ENCODE measurements around the gene DSC3. TPM values are rescaled to one million over a fixed set of nuclear protein-coding genes. Genes with fewer than 3 reads are reported as not detected.

The DSC3 gene
- total RNA-seq, 1 experiment from 2014 or later, result 0.61 TPM

- H3K4me1 Mint-ChIP-seq, result peaks cover 0 to 2% of the 10 kb centered on the region in 2 experiments; a peak in 1 of 4 replicates
- Histone ChIP-seq H2BK5ac (ENCODE audit: insufficient read length, low read length) (no peak overlapping the region), H2BK120ac (ENCODE audit: low read depth, low read length, poor library complexity, severe bottlenecking) (no peak overlapping the region), H3K9ac (ENCODE audit: extremely low read depth, insufficient read length, low read length) (no peak overlapping the region), H2BK15ac (ENCODE audit: low read depth, low read length) (no peak overlapping the region), H2AK5ac (ENCODE audit: insufficient read length, low read length) (no peak overlapping the region), H3K4ac (ENCODE audit: low read depth, low read length) (no peak overlapping the region), H4K8ac (replicated peaks; ENCODE audit: insufficient read length, low read depth, low read length) (no peak overlapping the region), H2BK20ac (ENCODE audit: low read depth, low read length, poor library complexity, severe bottlenecking) (no peak overlapping the region), H3K23me2 (ENCODE audit: insufficient read length, low read depth, low read length, poor library complexity, severe bottlenecking) (no peaks in the 10 kb centered on the region), H3K27me3 (ENCODE audit: insufficient read depth, low read length) (no peaks in the 10 kb centered on the region), H2AFZ (ENCODE audit: low read length) (no peak overlapping the region), H4K5ac (ENCODE audit: insufficient read length, low read depth, low read length) (no peak overlapping the region), H3K56ac (ENCODE audit: insufficient read length, low read depth, low read length) (no peak overlapping the region), H4K91ac (ENCODE audit: insufficient read length, low read depth, low read length) (no peak overlapping the region), H4K20me1 (ENCODE audit: control insufficient read depth, insufficient read depth, insufficient read length) (no peaks in the 10 kb centered on the region), H3K79me1 (ENCODE audit: insufficient read depth, low read depth, low read length, poor library complexity, severe bottlenecking) (no peaks in the 10 kb centered on the region), H3K14ac (ENCODE audit: insufficient read depth, low read length) (no peak overlapping the region), H3K27ac (ENCODE audit: insufficient read length, low read depth, low read length) (no peak overlapping the region), H3K4me2 (ENCODE audit: insufficient read depth, insufficient read length, low read length) (no peak overlapping the region), H3K18ac (ENCODE audit: insufficient read length, low read depth, low read length) (no peak overlapping the region), H3T11ph (ENCODE audit: low read length) (no peak overlapping the region), H3K23ac (ENCODE audit: insufficient read length, low read depth, low read length) (no peak overlapping the region), H3K79me2 (ENCODE audit: insufficient read depth, low read length) (no peaks in the 10 kb centered on the region), H3K9me3 (ENCODE audit: control insufficient read depth, low read depth, low read length) (no peaks in the 10 kb centered on the region), H2BK12ac (ENCODE audit: insufficient read length, low read depth, low read length) (no peak overlapping the region), H3K4me1 (ENCODE audit: insufficient read depth, low read length) (no peaks in the 10 kb centered on the region)
- WGBS (ENCODE audit: extremely low coverage, insufficient read length, low lambda C conversion rate), result no CpG with 5 or more reads among the region's 1 CpG
- no peak for DNase-seq
- no peak overlapping the region for H3K4me3 Mint-ChIP-seq
- H3K27me3 Mint-ChIP-seq (ENCODE audit: low read depth), result no peaks in the 10 kb centered on the region
- TF ChIP-seq CTCF (conservative IDR thresholded peaks at IDR 0.05), result peak; percentile 76
- H3K27ac Mint-ChIP-seq, result no peak overlapping the region
- no peaks in the 10 kb centered on the region for H3K9me3 Mint-ChIP-seq
- no peaks in the 10 kb centered on the region for H3K36me3 Mint-ChIP-seq (ENCODE audit: insufficient read depth in 1 of 3, low read depth in 3 of 3)
These were observed 71.1 kb downstream of the DSC3 start for GRCh38 chr18:30971338-30971956.

Data from H9 (cell line).